GM19035 (cell line): ENCODE measurements around the gene SBF2.

Experiments used
- ATAC-seq: cut with Tn5 transposase; IDR thresholded peaks from one replicate; pipeline ENCODE4 v1.9.1; 2021; ENCODE audit not compliant: unreplicated experiment

SBF2 gene

DNA sequence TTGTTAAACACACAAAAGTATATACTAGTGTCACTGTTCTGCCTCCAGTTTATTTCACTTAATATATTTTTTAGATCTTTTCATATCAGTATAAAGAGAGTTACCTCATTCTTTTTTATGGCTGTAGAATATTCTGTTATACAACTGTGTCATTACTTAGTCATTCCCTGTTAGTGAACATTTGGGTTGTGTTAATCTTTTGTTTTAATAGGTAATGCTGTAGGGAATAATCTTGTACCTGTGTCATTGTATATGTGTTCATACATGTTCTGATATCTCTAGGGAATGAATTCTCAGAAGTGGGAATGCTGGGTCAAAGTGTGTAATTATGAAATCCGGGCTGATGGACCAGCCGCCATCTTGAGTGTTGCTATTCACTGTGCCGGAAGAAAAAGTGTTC, 558.8 kb downstream of the SBF2 start:
- ATAC-seq, result no peak

DNA sequence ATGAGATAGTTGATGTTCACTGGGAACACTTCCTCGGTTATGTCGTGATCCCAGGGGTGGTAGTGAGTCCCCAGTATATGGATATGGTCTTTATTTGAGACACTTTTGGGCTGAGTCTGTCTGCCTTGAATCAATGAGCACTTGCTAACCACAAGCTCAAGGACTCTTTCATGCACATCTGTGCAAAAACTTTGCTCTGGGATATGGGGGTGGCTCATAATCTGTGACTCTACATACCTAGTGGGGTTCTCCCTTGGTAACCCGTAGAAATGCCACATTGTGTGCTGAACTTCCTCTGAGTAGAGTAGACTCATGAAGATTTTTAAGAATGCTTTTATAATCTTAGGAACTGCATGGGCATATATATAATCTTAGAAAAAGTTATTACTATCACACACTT, 560.8 kb downstream of the SBF2 start:
- no peak for ATAC-seq

DNA sequence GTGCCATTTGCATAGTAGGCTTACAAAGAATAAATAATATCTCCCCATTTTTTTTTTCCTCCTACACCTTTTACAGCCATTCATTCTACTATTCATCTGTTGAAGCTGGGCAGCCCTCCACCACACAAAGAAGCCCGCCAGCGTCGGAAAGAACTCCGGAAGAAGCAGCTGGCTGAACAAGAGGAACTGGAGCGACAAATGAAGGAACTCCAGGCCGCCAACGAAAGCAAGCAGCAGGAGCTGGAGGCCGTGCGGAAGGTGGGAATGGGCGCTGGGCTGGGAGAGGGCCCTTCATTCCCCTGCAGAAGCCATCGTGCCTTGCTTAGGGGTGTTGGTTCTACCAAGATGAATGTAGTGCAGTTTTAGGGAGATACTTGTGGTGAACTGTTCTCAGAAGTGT, 561.6 kb downstream of the SBF2 start:
- ATAC-seq, result no peak

DNA sequence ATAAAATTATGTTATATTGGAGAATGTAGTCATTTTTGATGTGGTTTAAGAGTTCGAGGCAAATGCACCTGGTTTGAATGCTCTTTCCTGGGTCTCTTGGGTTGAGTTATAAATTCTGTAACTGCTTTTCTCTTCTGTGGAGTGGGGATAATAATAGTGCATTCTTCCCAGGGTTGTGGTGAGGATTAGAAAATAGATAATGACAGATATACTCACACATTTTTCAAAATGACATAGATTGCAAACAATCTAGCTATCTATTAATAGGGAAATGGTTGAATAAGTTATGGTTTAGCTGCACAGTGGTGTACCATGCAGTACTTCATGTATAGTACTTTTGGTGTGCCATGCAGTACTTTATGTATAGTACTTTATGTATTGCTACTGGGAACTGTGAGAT, 562.8 kb downstream of the SBF2 start:
- no peak for ATAC-seq
